ENCODE measurements around the gene ATP6V1D. TPM values are rescaled to one million over a fixed set of nuclear protein-coding genes. Genes with fewer than 3 reads are reported as not detected.

The ATP6V1D gene
- total RNA-seq, 1 donor from 2014 or later = 105 TPM

DNA sequence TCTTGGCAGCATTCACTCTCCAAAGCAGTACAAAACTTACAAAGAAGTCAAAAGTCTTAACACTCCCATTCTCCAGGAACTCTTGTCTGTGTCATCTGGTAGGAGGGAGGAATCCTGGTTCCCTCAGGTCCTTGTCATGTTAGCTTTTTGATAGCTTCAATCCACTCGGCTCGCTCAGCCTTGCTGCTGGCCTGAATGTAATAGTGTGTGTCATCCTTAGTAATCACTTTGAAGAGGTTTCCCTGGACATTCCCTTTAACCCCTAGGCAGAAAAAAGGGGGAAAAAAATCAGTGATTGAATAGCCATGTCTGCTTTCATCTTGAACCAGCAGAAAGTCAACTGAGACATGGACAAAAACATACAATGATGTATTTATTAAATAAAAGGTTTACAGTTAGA is 27.6 kb upstream of the ATP6V1D start:
- no peaks in the 10 kb centered on the region for H3K9me3 ChIP-seq (ENCODE audit: insufficient read depth, low read depth, low read length)
- Mint-ChIP-seq H3K9me3 (ENCODE audit: unreplicated experiment) (no peaks in the 10 kb centered on the region), H3K27ac (ENCODE audit: unreplicated experiment) (no peak overlapping the region), H3K27me3 (ENCODE audit: low read depth, unreplicated experiment) (peaks cover 2% of the 10 kb centered on the region), H3K4me3 (ENCODE audit: unreplicated experiment) (no peak overlapping the region), H3K36me3 (ENCODE audit: low read depth, unreplicated experiment) (peaks cover 9% of the 10 kb centered on the region), H3K4me1 (ENCODE audit: low read depth, unreplicated experiment) (peaks cover 13% of the 10 kb centered on the region)
- FAIRE-seq = no peak
- H3K9ac ChIP-seq (ENCODE audit: low read length) = no peak overlapping the region
- no peak overlapping the region for H3K4me2 ChIP-seq (ENCODE audit: low read length)
- DNase-seq (ENCODE audit: low read depth) = no peak
- H3K4me3 ChIP-seq (ENCODE audit: insufficient read depth, low read depth, low read length) = no peak overlapping the region
- H3K36me3 ChIP-seq (ENCODE audit: insufficient read depth, low read length) = peaks cover 38% of the 10 kb centered on the region
- H3K4me1 ChIP-seq (ENCODE audit: insufficient read depth, low read length) = peaks cover 5% of the 10 kb centered on the region
- H3K27ac ChIP-seq (ENCODE audit: low read depth, low read length) = no peak overlapping the region
- H2AFZ ChIP-seq (ENCODE audit: low read depth, low read length) = no peak overlapping the region
- H3K79me2 ChIP-seq (ENCODE audit: insufficient read depth, low read length) = no peaks in the 10 kb centered on the region
- TF ChIP-seq, protein P1, sequence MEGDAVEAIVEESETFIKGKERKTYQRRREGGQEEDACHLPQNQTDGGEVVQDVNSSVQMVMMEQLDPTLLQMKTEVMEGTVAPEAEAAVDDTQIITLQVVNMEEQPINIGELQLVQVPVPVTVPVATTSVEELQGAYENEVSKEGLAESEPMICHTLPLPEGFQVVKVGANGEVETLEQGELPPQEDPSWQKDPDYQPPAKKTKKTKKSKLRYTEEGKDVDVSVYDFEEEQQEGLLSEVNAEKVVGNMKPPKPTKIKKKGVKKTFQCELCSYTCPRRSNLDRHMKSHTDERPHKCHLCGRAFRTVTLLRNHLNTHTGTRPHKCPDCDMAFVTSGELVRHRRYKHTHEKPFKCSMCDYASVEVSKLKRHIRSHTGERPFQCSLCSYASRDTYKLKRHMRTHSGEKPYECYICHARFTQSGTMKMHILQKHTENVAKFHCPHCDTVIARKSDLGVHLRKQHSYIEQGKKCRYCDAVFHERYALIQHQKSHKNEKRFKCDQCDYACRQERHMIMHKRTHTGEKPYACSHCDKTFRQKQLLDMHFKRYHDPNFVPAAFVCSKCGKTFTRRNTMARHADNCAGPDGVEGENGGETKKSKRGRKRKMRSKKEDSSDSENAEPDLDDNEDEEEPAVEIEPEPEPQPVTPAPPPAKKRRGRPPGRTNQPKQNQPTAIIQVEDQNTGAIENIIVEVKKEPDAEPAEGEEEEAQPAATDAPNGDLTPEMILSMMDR (IDR thresholded peaks at IDR 0.05; ENCODE audit: insufficient read depth, low read depth, low read length) = no peak
- TF ChIP-seq EZH2 (IDR thresholded peaks at IDR 0.05; ENCODE audit: insufficient read depth, low read length) = no peak
- H4K20me1 ChIP-seq (ENCODE audit: insufficient read depth, low read length) = no peaks in the 10 kb centered on the region
- H3K27me3 ChIP-seq (ENCODE audit: insufficient read depth, low read length) = no peaks in the 10 kb centered on the region

DNA sequence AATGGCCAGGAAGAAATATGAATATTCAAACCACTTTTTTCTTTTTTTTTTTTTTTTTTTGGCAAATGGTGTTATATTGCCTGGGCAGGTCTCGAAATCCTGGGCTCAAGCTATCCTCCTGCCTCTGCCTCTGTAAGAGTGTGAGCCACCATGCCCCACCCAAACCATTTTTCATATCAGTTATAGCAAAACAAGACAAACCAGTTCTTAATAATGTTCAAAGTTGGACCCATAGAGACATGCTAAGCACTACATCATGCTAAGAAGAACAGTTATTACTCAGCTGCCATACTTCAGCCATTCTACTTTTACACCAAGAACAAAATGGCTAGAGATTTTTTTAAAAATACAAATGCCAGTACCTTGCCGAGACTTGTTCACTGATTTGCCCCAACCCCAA is 26.0 kb upstream of the ATP6V1D start:
- H3K36me3 Mint-ChIP-seq (ENCODE audit: low read depth, unreplicated experiment) = peaks cover 8% of the 10 kb centered on the region
- Histone ChIP-seq H3K36me3 (ENCODE audit: insufficient read depth, low read length) (peaks cover 54% of the 10 kb centered on the region), H3K27ac (ENCODE audit: low read depth, low read length) (no peak overlapping the region), H2AFZ (ENCODE audit: low read depth, low read length) (no peak overlapping the region), H3K4me2 (ENCODE audit: low read length) (no peak overlapping the region), H3K27me3 (ENCODE audit: insufficient read depth, low read length) (no peaks in the 10 kb centered on the region), H3K9ac (ENCODE audit: low read length) (no peak overlapping the region), H3K4me3 (ENCODE audit: insufficient read depth, low read depth, low read length) (no peak overlapping the region), H3K79me2 (ENCODE audit: insufficient read depth, low read length) (no peaks in the 10 kb centered on the region), H3K9me3 (ENCODE audit: insufficient read depth, low read depth, low read length) (no peaks in the 10 kb centered on the region), H4K20me1 (ENCODE audit: insufficient read depth, low read length) (peaks cover 5% of the 10 kb centered on the region), H3K4me1 (ENCODE audit: insufficient read depth, low read length) (peaks cover 5% of the 10 kb centered on the region)
- H3K27ac Mint-ChIP-seq (ENCODE audit: unreplicated experiment) = no peak overlapping the region
- DNase-seq (ENCODE audit: low read depth) (no peak), FAIRE-seq (no peak)
- H3K27me3 Mint-ChIP-seq (ENCODE audit: low read depth, unreplicated experiment) = no peaks in the 10 kb centered on the region
- peaks cover 13% of the 10 kb centered on the region for H3K4me1 Mint-ChIP-seq (ENCODE audit: low read depth, unreplicated experiment)
- no peak for TF ChIP-seq EZH2 (IDR thresholded peaks at IDR 0.05; ENCODE audit: insufficient read depth, low read length)
- TF ChIP-seq, protein P1 (IDR thresholded peaks at IDR 0.05; ENCODE audit: insufficient read depth, low read depth, low read length) = no peak
- no peak overlapping the region for H3K4me3 Mint-ChIP-seq (ENCODE audit: unreplicated experiment)
- no peaks in the 10 kb centered on the region for H3K9me3 Mint-ChIP-seq (ENCODE audit: unreplicated experiment)

DNA sequence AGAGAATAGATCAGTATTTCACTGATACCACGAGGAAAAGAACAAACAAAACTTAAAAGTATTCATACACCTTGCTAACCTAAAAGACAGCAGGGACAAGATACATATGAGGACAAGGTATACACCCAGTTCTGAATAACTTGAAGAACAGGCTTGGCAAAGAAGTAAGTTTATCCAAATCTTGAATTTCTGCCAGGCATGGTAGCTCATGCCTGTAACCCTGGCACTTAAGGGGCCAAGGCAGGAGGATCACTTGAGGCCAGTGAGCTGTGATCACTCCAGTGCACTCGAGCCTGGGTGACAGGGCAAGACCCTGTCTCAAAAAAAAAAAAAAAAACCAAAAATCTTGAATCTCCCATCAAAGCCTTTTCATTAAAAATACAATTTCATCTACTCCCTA is 25.5 kb upstream of the ATP6V1D start:
- Mint-ChIP-seq H3K9me3 (ENCODE audit: unreplicated experiment) (no peaks in the 10 kb centered on the region), H3K36me3 (ENCODE audit: low read depth, unreplicated experiment) (peaks cover 7% of the 10 kb centered on the region), H3K4me1 (ENCODE audit: low read depth, unreplicated experiment) (peaks cover 13% of the 10 kb centered on the region), H3K4me3 (ENCODE audit: unreplicated experiment) (no peak overlapping the region), H3K27me3 (ENCODE audit: low read depth, unreplicated experiment) (no peaks in the 10 kb centered on the region), H3K27ac (ENCODE audit: unreplicated experiment) (no peak overlapping the region)
- Histone ChIP-seq H3K4me2 (ENCODE audit: low read length) (no peak overlapping the region), H3K27ac (ENCODE audit: low read depth, low read length) (no peak overlapping the region), H3K4me1 (ENCODE audit: insufficient read depth, low read length) (peaks cover 5% of the 10 kb centered on the region), H3K27me3 (ENCODE audit: insufficient read depth, low read length) (no peaks in the 10 kb centered on the region), H2AFZ (ENCODE audit: low read depth, low read length) (no peak overlapping the region), H3K79me2 (ENCODE audit: insufficient read depth, low read length) (no peaks in the 10 kb centered on the region), H3K9ac (ENCODE audit: low read length) (no peak overlapping the region), H4K20me1 (ENCODE audit: insufficient read depth, low read length) (peaks cover 5% of the 10 kb centered on the region), H3K36me3 (ENCODE audit: insufficient read depth, low read length) (peaks cover 57% of the 10 kb centered on the region), H3K4me3 (ENCODE audit: insufficient read depth, low read depth, low read length) (no peak overlapping the region), H3K9me3 (ENCODE audit: insufficient read depth, low read depth, low read length) (no peaks in the 10 kb centered on the region)
- DNase-seq (ENCODE audit: low read depth) (no peak), FAIRE-seq (no peak)
- TF ChIP-seq, protein P1 (IDR thresholded peaks at IDR 0.05; ENCODE audit: insufficient read depth, low read depth, low read length) = no peak
- TF ChIP-seq EZH2 (IDR thresholded peaks at IDR 0.05; ENCODE audit: insufficient read depth, low read length) = no peak
